Stimulated activated CD4-positive, alpha-beta T cell treated with anti-CD3 and anti-CD28 coated beads, Interleukin-15, amount 100 ng/mL, for 1 hour (primary cell): ENCODE results near the gene FARP1.
"Not testable (repeated sequence)": the region's sequence is repeated elsewhere in the genome, so short reads cannot be mapped to it uniquely, and the experiment has no call there.

Experiments used
- DNase-seq, 2 donors: peaks; one replicate each; pipeline ENCODE4 v3.0.0-alpha.2; 2020; ENCODE audit warnings: low read depth in 1 of 2, low spot score in 1 of 2

Gene FARP1

DNA sequence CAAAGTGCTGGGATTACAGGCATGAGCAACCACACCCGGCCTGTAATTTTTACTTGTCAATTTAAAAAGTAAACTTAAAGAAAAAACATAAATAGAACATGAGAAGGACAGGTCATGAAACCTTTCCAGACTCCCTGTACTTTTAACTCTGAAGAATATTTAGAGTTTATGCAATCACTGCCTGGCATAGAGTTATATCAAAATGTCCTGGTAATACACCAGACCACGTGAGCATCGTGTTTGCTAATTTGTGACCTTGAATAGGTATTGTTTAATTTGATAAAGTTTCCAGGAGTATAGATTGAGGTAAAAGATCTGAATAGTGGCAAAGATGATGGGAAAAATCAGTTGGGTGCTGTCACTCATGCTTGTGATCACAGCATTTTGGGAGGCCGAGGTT, 115.3 kb downstream of the FARP1 start:
- no peak for DNase-seq

DNA sequence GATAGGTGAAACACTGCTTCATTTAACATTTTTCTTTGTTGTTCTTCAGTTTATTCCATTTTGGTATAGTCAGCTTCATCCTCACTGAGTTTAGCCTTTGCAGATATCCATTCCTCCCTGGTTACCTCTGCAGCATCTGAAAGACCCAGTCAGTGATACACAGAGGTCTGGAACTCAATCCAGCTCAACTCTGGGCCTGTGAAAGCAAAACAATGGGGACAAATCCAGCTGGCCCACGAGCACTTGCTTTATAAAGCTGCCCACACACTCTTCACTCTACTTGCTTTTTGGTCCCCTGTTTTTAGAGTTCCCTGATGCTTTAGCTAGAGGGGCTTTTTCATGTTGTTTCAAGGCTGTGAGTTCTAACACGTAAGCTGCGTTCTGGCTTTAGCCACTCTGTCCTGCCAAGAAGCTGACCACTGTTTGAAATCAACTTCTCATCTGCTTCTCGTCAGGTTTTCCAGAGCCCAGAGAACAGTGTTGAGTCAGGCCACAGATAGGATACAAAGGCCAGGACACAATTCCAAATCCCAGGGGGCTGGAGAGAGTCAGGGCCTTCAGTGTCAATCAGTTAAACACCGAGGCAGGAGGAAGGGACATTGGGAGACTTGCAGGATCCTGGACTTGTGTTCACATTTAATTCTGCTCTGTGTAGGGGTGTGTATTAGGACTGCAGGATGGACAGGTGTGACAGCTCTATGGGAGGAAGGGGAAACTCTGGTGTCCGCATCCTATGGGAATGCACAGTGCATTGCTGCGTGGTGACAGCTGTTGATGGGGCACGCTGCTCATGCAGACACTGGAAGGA, 117.7 kb downstream of the FARP1 start:
- no peak for DNase-seq

DNA sequence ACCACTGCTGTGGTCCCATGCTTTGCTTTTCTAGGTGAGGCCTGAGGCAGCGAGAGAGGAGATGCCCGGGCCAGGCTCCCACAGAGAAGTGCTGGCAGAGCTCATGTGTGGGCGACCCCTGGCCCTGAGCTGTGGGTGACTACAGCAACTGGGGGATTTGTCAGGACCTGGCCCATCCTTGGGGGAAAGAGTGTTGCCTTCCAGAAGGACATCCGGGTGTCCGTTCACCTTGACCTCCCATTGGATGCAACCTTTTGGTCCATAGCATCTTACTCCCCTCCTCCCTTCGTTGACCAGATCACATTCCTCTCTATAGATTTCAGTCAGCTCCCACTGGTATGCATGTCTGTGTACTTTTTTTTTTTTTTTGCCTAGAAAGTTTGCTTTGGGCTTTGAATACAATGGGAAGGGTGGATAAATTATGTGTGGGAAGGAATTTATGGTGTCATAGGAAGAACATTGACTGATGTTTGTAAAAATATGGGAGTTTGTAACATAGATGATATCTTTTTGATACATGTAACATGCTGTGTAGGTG, 118.3 kb downstream of the FARP1 start:
- DNase-seq = no peak

DNA sequence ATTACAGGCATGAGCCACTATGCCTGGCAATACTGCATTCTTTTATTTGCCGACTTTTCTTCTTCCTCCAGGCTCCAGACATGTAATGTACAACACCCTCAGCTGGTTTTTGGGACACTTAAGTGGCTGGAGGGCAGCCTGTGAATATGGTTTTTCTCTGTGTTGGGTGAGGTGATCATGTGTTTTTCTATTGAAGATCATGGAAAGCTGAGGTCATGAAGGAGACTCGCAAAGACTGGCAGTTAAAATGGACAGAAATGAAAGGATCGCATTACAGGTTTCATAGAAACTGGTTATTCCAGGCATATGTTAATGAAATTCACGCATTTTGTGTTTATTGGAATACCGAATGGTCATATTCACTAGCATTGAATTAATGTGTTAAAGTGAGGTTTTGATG, 119.4 kb downstream of the FARP1 start:
- no peak for DNase-seq

DNA sequence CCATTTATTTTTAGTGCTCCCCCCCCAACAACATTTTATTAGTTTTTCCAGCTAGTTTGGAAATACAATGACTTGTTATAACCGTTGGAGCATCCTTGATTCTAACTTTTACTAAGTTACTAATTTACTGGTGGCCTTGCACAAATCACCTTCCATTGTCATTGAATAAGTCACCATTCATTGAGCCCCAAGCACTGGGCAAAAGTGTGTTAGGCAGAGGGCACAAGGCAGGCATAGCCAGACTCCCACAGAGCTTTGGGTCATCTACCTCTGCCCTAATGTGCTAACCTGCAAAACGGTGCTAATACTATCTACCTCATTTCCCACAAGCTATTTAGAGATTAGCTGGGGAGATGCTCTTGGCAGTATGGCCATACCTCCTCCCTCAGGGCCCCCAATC, 120.9 kb downstream of the FARP1 start:
- no peak for DNase-seq

DNA sequence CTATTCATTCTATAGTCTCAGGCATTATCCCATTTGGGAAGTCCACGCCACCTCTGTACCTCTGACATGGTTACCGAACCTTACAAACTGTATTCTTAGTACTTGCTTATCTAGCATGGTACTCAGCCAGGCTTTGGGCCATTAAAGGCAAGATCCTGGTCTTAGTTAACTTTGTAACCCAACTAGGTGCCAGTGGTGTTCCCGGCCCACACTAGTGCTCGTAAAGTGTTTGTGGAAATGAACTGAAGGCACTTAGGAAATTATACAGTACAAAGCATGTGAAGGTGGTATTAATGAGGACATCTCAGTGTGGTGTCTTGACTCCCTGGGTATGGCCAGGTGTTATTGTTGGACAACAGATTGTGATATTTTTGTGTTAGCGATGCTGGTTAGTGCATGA, 122.0 kb downstream of the FARP1 start:
- DNase-seq = no peak

DNA sequence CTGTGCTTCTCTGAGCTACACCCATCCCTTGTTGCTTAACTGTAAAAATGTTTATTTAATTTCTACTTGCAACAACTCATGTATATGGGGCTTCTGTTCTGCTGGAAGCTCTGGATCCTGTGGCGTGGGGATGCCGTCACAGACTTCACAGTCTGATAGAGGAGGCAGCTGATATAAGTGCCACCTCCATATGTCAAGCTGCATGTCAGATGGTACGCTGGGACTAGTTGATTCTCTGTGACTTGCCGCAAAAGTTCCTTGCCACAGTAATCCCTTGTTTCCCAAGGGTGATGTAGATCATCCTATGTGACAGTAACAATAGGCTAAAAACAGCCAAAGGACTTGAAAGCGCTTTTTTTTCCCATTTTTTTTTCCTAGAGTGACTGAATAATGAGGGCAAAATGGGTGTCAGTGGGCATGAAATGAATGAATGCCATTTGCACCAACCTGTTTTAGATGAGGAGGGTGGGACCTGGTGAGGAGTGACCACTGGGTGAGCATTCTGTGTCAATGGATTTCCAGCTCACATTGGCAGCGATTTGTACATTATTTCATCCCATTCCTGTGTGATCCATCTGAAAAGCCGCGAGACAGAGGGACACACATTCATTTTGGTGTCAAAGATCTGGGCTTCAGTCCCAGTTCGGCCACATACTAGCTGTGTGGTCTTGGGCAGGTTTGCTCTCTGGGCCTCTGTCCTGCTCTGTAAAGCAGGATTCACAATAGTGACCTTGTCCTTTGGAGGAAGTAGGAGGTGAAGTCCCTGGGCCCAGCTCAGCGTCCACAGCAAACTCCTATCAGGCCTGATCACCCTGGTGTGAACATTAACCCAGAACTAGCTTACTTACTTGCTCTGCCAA, 123.0 kb downstream of the FARP1 start:
- DNase-seq = no peak

DNA sequence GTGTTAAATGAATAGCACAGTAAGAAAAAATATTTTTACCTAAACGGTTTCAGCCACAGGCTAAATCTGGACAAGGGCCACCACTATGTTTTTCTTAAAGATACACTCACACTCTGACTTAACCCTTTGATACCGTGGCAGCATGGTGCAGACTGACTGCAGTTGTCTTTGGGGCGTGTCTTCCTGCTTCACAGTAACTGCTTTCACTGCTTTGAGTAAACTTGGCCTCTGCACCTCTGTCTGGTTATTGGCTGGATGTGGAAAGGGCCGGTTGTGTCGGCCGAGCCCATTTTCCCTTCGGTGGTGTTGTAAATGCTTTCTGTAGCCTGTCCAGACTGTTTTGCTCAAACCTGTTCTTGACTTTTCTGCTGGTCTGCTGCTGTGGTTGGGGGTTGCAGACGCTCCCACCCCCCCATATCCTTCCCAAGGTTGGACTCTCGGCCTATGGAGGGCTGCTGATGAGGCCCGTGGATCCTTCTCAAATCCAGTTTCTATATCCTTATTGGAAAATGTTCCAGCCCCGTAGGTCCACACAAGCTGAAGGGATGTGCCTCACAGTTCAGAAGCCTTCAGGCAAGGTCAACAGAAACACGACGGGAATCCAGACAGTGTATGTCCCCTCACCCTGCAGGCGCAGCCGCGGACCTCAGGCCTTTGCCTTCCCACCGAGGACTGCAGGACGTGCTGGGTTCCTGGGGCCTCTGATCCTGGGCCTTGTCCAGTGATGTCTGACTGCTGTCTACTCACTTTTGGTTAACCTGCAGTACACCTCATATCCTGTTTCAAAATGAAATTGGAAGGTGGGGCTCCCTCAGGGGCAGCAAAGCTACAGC, 124.4 kb downstream of the FARP1 start:
- no peak for DNase-seq

DNA sequence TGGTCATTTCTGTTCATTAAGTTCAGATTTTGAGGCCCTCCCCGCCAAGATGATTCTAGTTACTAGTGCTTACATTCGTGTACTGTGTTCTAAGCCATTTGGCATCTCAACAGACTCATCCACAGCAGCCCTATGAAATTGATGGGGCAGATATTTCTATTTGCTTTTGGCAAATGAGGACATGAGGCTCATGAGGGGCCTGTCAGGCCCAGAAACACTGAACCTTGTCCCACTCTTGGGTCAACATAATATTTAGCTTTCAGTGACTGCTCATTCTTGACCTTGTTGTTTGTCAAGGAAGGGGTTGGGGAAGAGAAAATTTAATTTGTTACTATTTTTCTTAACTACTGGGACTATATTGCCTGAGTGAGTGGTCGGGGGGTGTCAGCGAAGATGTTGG, 126.5 kb downstream of the FARP1 start:
- no peak for DNase-seq

DNA sequence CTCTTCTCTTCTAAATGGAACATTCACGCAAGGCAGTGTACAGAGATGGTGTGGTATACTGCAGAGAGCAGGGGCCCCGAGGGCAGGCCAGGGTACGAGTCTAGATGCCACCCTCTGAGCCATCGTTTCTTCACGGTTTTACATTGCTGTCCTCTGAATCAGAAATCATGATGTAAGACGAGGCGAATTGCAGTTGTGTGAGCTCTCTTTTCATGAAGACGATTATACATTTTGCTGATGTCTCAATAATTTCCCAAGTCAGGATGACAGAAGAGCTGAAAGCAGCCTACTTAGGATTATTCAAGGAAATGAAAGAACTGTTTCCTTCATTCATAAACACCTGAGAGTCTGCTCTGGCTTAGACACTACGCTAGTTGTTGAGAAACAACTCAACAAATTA, 127.9 kb downstream of the FARP1 start:
- DNase-seq = no peak

DNA sequence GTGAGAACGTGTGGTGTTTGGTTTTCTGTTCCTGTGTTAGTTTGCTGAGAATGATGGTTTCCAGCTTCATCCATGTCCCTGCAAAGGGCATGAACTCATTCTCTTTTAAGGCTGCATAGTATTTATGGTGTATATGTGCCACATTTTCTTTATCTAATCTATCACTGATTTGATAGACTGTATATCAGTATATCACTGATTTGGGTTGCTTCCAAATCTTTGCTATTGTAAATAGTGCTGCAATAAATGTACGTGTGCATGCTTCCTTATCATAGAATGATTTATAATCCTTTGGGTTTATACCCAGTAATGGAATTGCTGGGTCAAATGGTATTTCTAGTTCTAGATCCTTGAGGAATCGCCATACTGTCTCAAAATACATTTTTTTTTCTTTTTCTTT, 128.8 kb downstream of the FARP1 start:
- not testable (repeated sequence) for DNase-seq

DNA sequence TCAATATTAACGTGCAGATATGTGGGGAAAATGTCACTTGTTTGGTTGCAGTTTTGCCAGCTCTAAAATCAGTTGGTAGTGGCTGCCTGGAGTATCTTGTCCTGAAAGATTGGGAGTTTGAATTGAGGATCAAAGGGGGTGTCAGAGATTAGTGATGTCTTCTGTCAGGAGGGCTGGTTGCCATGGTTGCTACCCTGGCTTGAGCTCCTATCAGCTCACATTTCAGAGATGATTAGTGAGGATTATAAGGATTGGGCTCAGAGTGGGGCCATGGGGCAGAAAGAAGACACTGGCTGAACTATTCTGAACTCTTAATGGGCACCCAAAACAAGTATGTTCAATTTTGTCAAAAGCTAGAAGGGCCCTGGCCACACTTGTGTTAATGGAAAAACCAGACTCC, 129.7 kb downstream of the FARP1 start:
- DNase-seq = no peak

DNA sequence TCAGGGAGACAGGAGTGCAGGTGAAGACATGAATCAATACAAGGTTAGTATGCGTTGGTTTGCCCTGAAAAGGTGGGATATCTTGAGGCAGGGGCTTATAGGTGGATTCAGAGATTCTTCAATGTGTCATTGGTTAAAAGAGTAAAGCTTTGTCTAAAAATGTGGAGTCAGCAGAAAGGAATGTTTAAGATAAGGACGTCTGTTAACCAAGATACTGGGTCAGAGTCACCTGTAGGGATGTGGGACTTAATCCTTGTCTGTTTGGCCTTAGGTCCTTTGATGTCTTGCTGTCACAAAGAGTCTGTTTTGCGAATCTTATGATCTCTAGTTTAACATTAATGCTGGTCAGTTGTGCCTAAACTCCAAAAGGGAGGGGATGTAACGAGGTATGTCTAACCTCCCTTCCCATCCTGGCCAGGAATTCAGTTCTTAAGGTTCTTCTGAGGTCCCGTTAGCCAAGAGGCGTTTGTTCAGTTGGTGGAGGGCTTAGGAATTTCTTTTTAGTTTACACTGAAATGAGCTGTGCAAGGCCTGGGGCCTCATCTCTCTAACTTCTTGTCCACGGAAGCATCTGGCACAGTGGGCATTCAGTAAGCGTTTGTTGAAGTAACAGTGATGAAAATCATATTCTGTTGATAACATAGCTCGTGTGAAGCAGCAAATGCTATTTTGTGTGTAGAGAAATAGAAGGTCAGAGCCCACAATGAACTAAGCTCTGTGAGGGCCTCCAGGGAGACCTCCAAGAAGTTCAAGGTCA, 130.4 kb downstream of the FARP1 start:
- DNase-seq = no peak

DNA sequence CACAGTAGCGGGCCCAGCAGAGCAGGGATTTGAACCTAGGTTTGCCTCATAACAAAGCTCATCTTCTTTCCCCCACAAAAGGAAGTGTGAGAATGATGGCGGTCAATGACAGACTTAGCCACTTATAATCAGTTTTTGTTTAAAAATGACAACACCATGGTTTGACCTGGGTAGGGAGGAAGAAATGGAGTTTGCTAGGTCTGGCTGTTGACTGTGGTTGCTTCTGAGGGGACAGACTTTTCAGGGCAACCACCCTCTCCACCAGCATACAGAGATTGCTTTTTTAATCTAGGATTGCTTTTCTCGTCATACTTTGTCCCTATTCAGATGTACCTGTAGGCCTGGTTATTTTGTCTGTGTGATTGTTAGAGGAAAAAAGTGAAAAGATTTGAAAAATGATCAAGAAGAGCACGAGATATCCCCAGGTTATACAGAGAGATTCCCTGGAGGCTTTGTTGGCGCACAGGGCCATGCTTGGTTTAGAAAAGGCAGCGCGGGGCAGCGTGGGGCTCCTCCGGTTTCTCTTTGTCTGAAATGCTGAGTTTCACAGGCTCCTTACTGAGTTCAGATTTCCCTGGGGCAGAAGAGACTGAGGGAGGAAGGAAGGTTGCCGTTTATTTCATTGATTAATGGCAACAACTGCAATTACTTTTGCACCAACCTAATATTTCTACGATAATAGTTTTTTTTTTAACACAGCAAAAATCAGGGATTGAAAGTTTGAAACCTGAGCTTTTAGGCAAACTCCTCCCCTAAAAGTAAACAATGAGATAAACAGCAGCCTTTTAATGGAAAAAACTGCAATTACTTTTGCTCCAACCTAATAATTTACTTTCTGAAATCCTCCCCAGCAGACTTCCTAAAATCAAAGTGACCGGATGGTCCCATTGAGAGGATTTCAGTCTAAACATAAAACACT, 131.2 kb downstream of the FARP1 start:
- no peak for DNase-seq

DNA sequence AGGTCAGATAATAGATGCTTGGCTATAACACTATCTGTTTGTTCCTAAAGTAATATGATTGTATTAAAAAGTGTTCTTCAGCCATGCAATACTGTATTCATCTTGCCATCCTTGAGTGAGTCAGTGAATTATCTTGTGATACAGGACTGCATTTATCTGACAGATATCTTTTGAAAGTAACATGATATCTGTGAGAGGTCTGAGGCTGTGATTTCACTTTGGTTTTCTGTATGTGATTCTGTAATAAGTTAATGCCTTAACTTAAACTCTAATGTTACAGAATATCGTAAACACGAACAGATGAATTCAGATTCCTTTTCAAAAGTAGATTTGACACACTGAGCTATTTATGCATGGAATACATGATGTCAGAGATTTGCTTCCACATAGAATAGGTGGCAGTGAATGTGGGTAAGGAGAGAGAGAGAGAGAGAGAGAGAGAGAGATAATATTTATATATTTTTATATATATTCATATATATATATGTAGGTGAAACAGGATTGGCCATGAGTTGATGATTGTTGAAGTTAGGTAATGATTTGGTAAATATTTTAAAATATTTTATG, 132.1 kb downstream of the FARP1 start:
- no peak for DNase-seq

DNA sequence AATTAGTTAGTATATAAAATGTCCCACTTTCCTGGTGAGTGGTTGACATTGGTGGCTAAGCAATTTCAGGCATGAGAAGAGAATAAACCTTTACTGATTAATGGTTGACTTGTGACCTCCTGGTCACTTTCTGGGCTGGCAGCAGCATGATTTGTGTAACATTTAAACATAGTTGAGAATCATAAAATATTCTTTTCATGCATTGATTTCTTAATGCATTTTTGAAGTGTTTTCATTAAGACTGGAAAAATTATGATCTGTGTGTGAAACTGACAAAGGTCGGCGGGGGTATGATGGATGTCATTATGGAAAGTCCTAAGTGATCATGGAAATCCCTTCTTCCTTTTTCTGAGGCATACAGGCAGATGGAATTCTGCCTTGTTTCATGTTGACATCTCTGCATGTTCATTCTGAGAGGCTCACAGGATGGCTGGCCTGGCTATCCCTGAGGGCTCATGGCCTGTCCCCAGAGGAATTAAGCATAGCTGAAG, 132.8 kb downstream of the FARP1 start:
- DNase-seq = no peak

DNA sequence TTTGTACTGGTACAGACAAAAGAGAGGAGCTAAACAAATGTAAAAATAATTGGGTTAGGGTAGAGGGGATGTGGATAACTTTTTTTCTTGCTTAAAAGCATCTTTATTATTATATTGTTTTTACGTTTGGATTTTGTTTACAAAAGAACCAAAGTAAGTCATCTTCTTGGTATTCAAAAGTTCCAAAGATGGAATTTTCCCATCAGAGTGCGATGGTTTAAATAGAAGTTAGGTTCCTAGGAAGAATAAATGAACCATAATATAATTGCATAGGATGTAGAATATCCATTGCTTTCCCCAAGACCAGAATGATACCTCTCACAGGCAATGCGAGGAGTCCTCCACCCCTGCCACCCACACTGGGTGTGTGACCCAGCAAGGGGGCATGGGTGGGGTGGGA, 133.6 kb downstream of the FARP1 start:
- no peak for DNase-seq

DNA sequence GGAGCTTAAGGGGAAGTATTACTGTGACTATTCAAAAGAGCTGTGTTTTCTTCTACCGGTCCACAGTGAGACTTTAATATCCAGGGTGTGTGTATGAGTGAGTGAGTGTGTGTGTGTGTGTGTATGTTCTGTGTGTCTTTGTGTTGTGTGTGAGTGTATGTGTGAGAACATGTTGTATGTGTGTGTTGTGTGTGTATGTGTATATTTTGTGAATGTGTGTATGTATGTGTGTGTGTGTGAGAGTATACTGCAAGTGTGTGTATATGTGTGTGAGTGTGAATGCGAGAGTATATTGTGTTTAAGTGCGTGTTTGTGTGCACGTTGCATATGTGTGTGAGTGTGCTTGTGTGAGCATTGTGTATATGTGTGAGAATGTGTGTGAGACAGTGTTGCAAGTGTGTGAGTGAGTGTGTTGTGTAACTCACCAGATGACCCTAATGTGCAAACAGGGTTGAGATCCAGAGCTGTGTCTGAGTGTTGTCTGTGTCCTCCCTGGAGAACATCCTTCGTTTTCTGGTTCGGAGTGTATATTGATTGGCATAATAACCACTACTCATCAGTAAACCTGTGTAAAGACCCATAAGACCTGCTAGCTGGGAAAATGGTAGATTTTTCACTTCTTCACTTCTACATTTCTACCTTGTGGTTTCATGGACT, 135.3 kb downstream of the FARP1 start:
- DNase-seq = no peak
